SU-DHL-6 (cell line): Measurements from ENCODE around the gene ZNF335.

Source experiments
- H2AFZ ChIP-seq: fragments of 200-600 bp; sonication (generic); 2 replicates; pipeline ENCODE4 v1.6.1; 2014; ENCODE audit warnings: low read depth, mild to moderate bottlenecking, moderate library complexity, mixed read lengths, antibody characterized with exemption, low read length; ENCODE audit not compliant: severe bottlenecking
- H3F3A ChIP-seq: fragments of 200-600 bp; shearing (Covaris generic); 2 replicates; pipeline ENCODE4 v1.6.0; 2016; ENCODE audit warnings: antibody characterized with exemption, mild to moderate bottlenecking; ENCODE audit not compliant: insufficient read depth
- H3K27ac ChIP-seq: fragments of 200-600 bp; sonication (generic); 2 replicates; pipeline ENCODE4 v1.5.1; 2016; ENCODE audit warnings: low read depth, mild to moderate bottlenecking, low read length, moderate library complexity, mixed read lengths
- H3K27me3 ChIP-seq: fragments of 200-600 bp; sonication (generic), shearing (Covaris generic); 2 replicates; pipeline ENCODE4 v1.6.0; 2014; ENCODE audit warnings: mild to moderate bottlenecking, low read length
- H3K36me3 ChIP-seq: fragments of 200-600 bp; sonication (generic); 2 replicates; pipeline ENCODE4 v1.6.1; 2014; ENCODE audit warnings: mild to moderate bottlenecking, low read length, mixed read lengths
- H3K4me2 ChIP-seq: fragments of 300-600, 200-600 bp; shearing (Covaris generic), sonication (generic); 2 replicates; pipeline ENCODE4 v1.6.0; 2014; ENCODE audit warnings: low read length, low read depth, mild to moderate bottlenecking; ENCODE audit not compliant: poor library complexity, severe bottlenecking
- H3K4me3 ChIP-seq: fragments of 200-600 bp; sonication (generic); 2 replicates; pipeline ENCODE4 v1.5.1; 2014; ENCODE audit warnings: antibody characterized with exemption, low read length, mild to moderate bottlenecking, mixed read lengths; ENCODE audit not compliant: insufficient read depth, poor library complexity, severe bottlenecking
- H3K79me2 ChIP-seq: fragments of 200-600 bp; sonication (generic); 2 replicates; pipeline ENCODE4 v1.6.1; 2014; ENCODE audit warnings: mild to moderate bottlenecking, low read length, moderate library complexity; ENCODE audit not compliant: insufficient read depth
- H3K9ac ChIP-seq: fragments of 200-600 bp; sonication (generic); 2 replicates; pipeline ENCODE4 v1.7.0; 2014; ENCODE audit warnings: mild to moderate bottlenecking, low read length
- H3K9me2 ChIP-seq: fragments of 200-600 bp; sonication (generic); replicated peaks from 2 replicates; pipeline ENCODE4 v1.6.1; 2014; ENCODE audit warnings: low read length; ENCODE audit not compliant: insufficient read depth
- H3K9me3 ChIP-seq: fragments of 200-600 bp; sonication (generic); 2 replicates; pipeline ENCODE4 v1.6.1; 2014; ENCODE audit warnings: low read length, mixed read lengths; ENCODE audit not compliant: insufficient read depth
- H4K20me1 ChIP-seq: fragments of 200-600 bp; sonication (generic); 2 replicates; pipeline ENCODE4 v1.6.1; 2014; ENCODE audit warnings: low read depth, mild to moderate bottlenecking, antibody characterized with exemption, low read length, moderate library complexity, mixed read lengths
- EZH2phosphoT487 ChIP-seq: fragments of 200-600 bp; sonication (generic), shearing (Covaris generic); conservative IDR thresholded peaks from 2 replicates; pipeline ENCODE4 v1.6.1; 2018; ENCODE audit warnings: mild to moderate bottlenecking, antibody characterized with exemption, low read length, moderate library complexity, mixed read lengths
- TF ChIP-seq, protein P1 (sequence below): fragments of 200-600 bp; sonication (generic); IDR thresholded peaks from one replicate; pipeline ENCODE4 v1.5.1; 2017; ENCODE audit warnings: antibody characterized with exemption, mild to moderate bottlenecking, low read length, moderate library complexity; ENCODE audit not compliant: insufficient read depth, poor library complexity, severe bottlenecking

Gene ZNF335

DNA sequence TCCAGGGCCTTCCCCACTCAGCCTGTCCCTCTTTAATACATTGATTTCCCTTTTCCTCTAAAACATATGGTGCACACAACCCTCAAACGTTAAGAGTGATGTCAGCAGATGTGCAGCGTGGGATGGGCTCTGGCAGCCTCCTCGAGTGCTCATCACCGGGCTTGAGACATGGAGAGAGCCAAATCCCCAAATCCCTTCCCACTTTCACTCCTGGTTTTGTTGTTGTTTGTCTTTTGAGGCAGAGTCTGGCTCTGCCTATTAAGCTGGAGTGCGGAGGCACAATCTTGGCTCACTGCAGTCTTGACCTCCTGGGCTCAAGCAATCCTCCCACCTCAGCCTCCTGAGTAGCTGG lies 54.2 kb downstream of the ZNF335 start:
- Histone ChIP-seq H3K9me3 (no peaks in the 10 kb centered on the region), H3K9me2 (no peaks in the 10 kb centered on the region), H3K4me3 (no peak overlapping the region), H3K27ac (no peak overlapping the region), H2AFZ (no peak overlapping the region), H4K20me1 (no peaks in the 10 kb centered on the region), H3F3A (no peaks in the 10 kb centered on the region), H3K79me2 (no peaks in the 10 kb centered on the region), H3K4me2 (no peak overlapping the region), H3K36me3 (no peaks in the 10 kb centered on the region), H3K9ac (no peak overlapping the region), H3K27me3 (no peaks in the 10 kb centered on the region)
- TF ChIP-seq, protein P1, sequence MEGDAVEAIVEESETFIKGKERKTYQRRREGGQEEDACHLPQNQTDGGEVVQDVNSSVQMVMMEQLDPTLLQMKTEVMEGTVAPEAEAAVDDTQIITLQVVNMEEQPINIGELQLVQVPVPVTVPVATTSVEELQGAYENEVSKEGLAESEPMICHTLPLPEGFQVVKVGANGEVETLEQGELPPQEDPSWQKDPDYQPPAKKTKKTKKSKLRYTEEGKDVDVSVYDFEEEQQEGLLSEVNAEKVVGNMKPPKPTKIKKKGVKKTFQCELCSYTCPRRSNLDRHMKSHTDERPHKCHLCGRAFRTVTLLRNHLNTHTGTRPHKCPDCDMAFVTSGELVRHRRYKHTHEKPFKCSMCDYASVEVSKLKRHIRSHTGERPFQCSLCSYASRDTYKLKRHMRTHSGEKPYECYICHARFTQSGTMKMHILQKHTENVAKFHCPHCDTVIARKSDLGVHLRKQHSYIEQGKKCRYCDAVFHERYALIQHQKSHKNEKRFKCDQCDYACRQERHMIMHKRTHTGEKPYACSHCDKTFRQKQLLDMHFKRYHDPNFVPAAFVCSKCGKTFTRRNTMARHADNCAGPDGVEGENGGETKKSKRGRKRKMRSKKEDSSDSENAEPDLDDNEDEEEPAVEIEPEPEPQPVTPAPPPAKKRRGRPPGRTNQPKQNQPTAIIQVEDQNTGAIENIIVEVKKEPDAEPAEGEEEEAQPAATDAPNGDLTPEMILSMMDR: no peak
- TF ChIP-seq EZH2phosphoT487: no peak

DNA sequence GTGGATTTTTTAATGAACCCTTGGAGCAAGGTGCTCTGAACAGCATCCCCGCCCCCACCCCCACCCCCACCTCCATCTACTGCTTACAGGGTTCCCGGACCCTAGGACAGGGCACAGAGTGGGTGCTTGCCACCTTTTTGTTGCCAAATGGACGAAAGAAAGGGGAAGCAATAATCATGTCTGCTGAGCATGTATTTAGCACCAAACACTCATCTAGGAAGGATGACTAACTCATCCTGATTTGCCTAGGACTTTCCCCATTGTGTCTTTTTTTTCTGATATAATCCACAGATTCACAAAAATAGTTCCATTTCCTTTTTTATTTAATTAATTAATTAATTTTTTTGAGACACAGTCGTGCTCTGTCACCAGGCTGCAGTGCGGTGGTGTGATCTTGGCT lies 58.9 kb downstream of the ZNF335 start:
- Histone ChIP-seq H4K20me1 (no peaks in the 10 kb centered on the region), H3K36me3 (no peaks in the 10 kb centered on the region), H3K27ac (no peak overlapping the region), H3K4me2 (no peak overlapping the region), H3K9ac (no peak overlapping the region), H3K4me3 (no peak overlapping the region), H3K9me2 (no peaks in the 10 kb centered on the region), H2AFZ (no peak overlapping the region), H3F3A (no peaks in the 10 kb centered on the region), H3K27me3 (no peaks in the 10 kb centered on the region), H3K79me2 (no peaks in the 10 kb centered on the region), H3K9me3 (no peaks in the 10 kb centered on the region)
- no peak for TF ChIP-seq EZH2phosphoT487
- TF ChIP-seq, protein P1: no peak

DNA sequence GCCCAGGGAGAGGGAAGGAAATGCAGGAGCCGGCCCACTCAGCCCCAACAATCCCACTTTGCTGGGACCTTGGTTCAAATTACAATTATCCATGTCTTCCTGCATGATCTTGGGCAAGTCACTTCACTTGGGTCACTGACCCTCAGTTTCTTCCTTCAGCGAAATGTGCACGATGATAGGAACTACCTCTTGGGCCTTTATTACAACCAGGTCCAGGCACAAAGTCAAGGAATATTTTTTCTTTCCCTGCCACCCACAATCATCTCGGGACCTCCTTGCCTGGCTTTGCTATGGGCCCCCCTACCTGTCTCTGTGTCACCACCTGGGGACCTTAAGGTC lies 59.7 kb downstream of the ZNF335 start:
- no peaks in the 10 kb centered on the region for H4K20me1 ChIP-seq
- no peak overlapping the region for H3K27ac ChIP-seq
- no peaks in the 10 kb centered on the region for H3K9me2 ChIP-seq
- no peak overlapping the region for H3K9ac ChIP-seq
- H3K36me3 ChIP-seq: no peaks in the 10 kb centered on the region
- H3F3A ChIP-seq: no peaks in the 10 kb centered on the region
- no peaks in the 10 kb centered on the region for H3K9me3 ChIP-seq
- H2AFZ ChIP-seq: no peak overlapping the region
- H3K4me2 ChIP-seq: no peak overlapping the region
- TF ChIP-seq, protein P1: no peak
- no peak for TF ChIP-seq EZH2phosphoT487
- H3K79me2 ChIP-seq: no peaks in the 10 kb centered on the region
- no peak overlapping the region for H3K4me3 ChIP-seq
- no peaks in the 10 kb centered on the region for H3K27me3 ChIP-seq
